H1 (cell line): ENCODE data around the gene KLK6. TPM values are rescaled to one million over a fixed set of nuclear protein-coding genes. Genes with fewer than 3 reads are reported as not detected.
A peak's percentile ranks its signal among the peaks of the same experiment; 100 is the strongest.

Source experiments
- CTCF ChIA-PET: fragments of 300-600 bp; sonication (Branson Sonifier 250); formaldehyde crosslinking; loops from one replicate; lab custom pipeline; 2021; ENCODE audit not compliant: partially characterized antibody; lab: Charles Lee
- POLR2A ChIA-PET: fragments of 300-600 bp; sonication (Branson Sonifier 250); formaldehyde crosslinking; loops from one replicate; lab custom pipeline; 2021; ENCODE audit warnings: inconsistent platforms; ENCODE audit not compliant: partially characterized antibody; lab: Charles Lee
- DNase-seq, 2 experiments: peaks; one replicate each; pipeline versions ENCODE4 v3.0.0 to v3.0.0-alpha.2; 2010 to 2022; ENCODE audit warnings: low spot score in 2 of 2, low read depth in 1 of 2, mixed read lengths in 1 of 2
- FAIRE-seq: peaks from 2 replicates; lab custom pipeline; 2011; peaks lifted over from hg19 to GRCh38; lab: Jason Lieb, UNC
- H2AFZ ChIP-seq: 2 replicates; pipeline ENCODE4 v1.8.1; 2012; ENCODE audit warnings: low read length, inconsistent platforms
- H2AK5ac ChIP-seq: 2 replicates; pipeline ENCODE4 v1.6.1; 2013; ENCODE audit warnings: low read depth, low read length
- H2BK120ac ChIP-seq: replicated peaks from 2 replicates; pipeline ENCODE3; 2013; ENCODE audit warnings: low read depth, low read length, inconsistent platforms
- H2BK12ac ChIP-seq: 2 replicates; pipeline ENCODE4 v1.6.1; 2013; ENCODE audit warnings: low read depth, low read length
- H2BK15ac ChIP-seq: 2 replicates; pipeline ENCODE4 v1.6.1; 2013; ENCODE audit warnings: low read length
- H2BK20ac ChIP-seq: 2 replicates; pipeline ENCODE4 v1.6.1; 2013; ENCODE audit warnings: low read length
- H2BK5ac ChIP-seq: 2 replicates; pipeline ENCODE4 v1.6.1; 2013; ENCODE audit warnings: low read depth, low read length
- H3K14ac ChIP-seq: 2 replicates; pipeline ENCODE4 v1.6.1; 2013; ENCODE audit warnings: inconsistent platforms; ENCODE audit not compliant: insufficient read length
- H3K18ac ChIP-seq: 2 replicates; pipeline ENCODE4 v1.6.1; 2013; ENCODE audit warnings: low read length; ENCODE audit errors: extremely low read depth
- H3K23ac ChIP-seq: 2 replicates; pipeline ENCODE4 v1.6.1; 2013; ENCODE audit warnings: inconsistent platforms; ENCODE audit not compliant: insufficient read length
- H3K23me2 ChIP-seq: 2 replicates; pipeline ENCODE4 v1.6.1; 2013; ENCODE audit warnings: low read depth, low read length
- H3K27ac ChIP-seq: 2 replicates; pipeline ENCODE4 v1.6.1; 2011; ENCODE audit warnings: low read depth, low read length, inconsistent platforms
- H3K27me3 ChIP-seq, 4 experiments: replicated peaks in 1 of 4; 1 replicate in 1 of 4; 2 replicates in 3 of 4; pipeline versions ENCODE4 v1.6.1 to v1.8.1; 2011 to 2013; ENCODE audit warnings: low read length in 3 of 4, mild to moderate bottlenecking in 3 of 4, inconsistent platforms in 2 of 4, mixed read lengths in 2 of 4, moderate library complexity in 1 of 4; ENCODE audit not compliant: control insufficient read depth in 3 of 4, insufficient read depth in 3 of 4; ENCODE audit errors: extremely low read depth in 1 of 4
- H3K36me3 ChIP-seq, 4 experiments: 2 replicates each; pipeline versions ENCODE4 v1.6.1 to v1.8.1; 2011 to 2013; ENCODE audit warnings: mild to moderate bottlenecking in 4 of 4, low read length in 3 of 4, moderate library complexity in 2 of 4, control low read depth in 1 of 4, inconsistent platforms in 1 of 4; ENCODE audit not compliant: insufficient read depth in 4 of 4, control insufficient read depth in 2 of 4
- H3K4ac ChIP-seq: replicated peaks from 2 replicates; pipeline ENCODE3; 2013; ENCODE audit warnings: low read length, low read depth, mixed read lengths, inconsistent platforms; ENCODE audit not compliant: insufficient read length
- H3K4me1 ChIP-seq, 4 experiments: replicated peaks in 1 of 4; 1 replicate in 1 of 4; 2 replicates in 3 of 4; pipeline versions ENCODE4 v1.6.1 to v1.8.1; 2011 to 2013; ENCODE audit warnings: low read length in 3 of 4, inconsistent platforms in 2 of 4, mixed read lengths in 1 of 4; ENCODE audit not compliant: insufficient read depth in 4 of 4, control insufficient read depth in 3 of 4
- H3K4me2 ChIP-seq, 2 experiments: 2 replicates each; pipeline versions ENCODE4 v1.6.1 to v1.8.1; 2011 to 2013; ENCODE audit warnings: low read depth in 2 of 2, low read length in 2 of 2, control low read depth in 1 of 2, inconsistent platforms in 1 of 2, mild to moderate bottlenecking in 1 of 2; ENCODE audit not compliant: insufficient read depth in 1 of 2
- H3K4me3 ChIP-seq, 4 experiments: fragments of 200-600, 300-600 bp in 1 of 4; sonication (generic), shearing (Covaris generic), sonication (Bioruptor Twin) in 1 of 4; 2 replicates each; pipeline versions ENCODE4 v1.5.1 to v1.8.1; 2011 to 2016; ENCODE audit warnings: low read length in 4 of 4, low read depth in 3 of 4, control low read depth in 2 of 4, inconsistent platforms in 2 of 4, mild to moderate bottlenecking in 2 of 4, mixed read lengths in 1 of 4, moderate library complexity in 1 of 4; ENCODE audit not compliant: insufficient read depth in 2 of 4; ENCODE audit errors: extremely low read depth in 1 of 4
- H3K56ac ChIP-seq: replicated peaks from 2 replicates; pipeline ENCODE3; 2013; ENCODE audit warnings: low read depth, mild to moderate bottlenecking, mixed read lengths, low read length, inconsistent platforms; ENCODE audit not compliant: insufficient read length
- H3K79me1 ChIP-seq: 2 replicates; pipeline ENCODE4 v1.6.1; 2013; ENCODE audit warnings: low read depth, low read length, control low read depth
- H3K79me2 ChIP-seq, 2 experiments: 2 replicates each; pipeline versions ENCODE4 v1.6.1 to v1.8.1; 2012 to 2013; ENCODE audit warnings: low read length in 2 of 2, mild to moderate bottlenecking in 2 of 2, inconsistent platforms in 1 of 2; ENCODE audit not compliant: insufficient read depth in 2 of 2, control insufficient read depth in 1 of 2
- H3K9ac ChIP-seq, 4 experiments: replicated peaks in 1 of 4; 1 replicate in 1 of 4; 2 replicates in 3 of 4; pipeline versions ENCODE4 v1.6.1 to v1.8.1; 2011 to 2013; ENCODE audit warnings: low read depth in 3 of 4, low read length in 3 of 4, control low read depth in 2 of 4, mild to moderate bottlenecking in 2 of 4, moderate library complexity in 2 of 4, inconsistent platforms in 1 of 4; ENCODE audit errors: extremely low read depth in 1 of 4
- H3K9me3 ChIP-seq, 2 experiments: 2 replicates each; pipeline versions ENCODE4 v1.6.1 to v1.8.1; 2012 to 2013; ENCODE audit warnings: mild to moderate bottlenecking in 2 of 2, moderate library complexity in 2 of 2, control low read depth in 1 of 2, inconsistent platforms in 1 of 2, low read depth in 1 of 2, low read length in 1 of 2, mixed read lengths in 1 of 2; ENCODE audit not compliant: insufficient read depth in 2 of 2
- H4K20me1 ChIP-seq, 2 experiments: replicated peaks in 1 of 2; 2 replicates each; pipeline versions ENCODE3 to v1.8.1; 2011 to 2013; ENCODE audit warnings: inconsistent platforms in 2 of 2, low read length in 2 of 2, mild to moderate bottlenecking in 1 of 2; ENCODE audit not compliant: insufficient read depth in 2 of 2, control insufficient read depth in 1 of 2
- H4K5ac ChIP-seq: 2 replicates; pipeline ENCODE4 v1.6.1; 2013; ENCODE audit warnings: low read length, low read depth, mixed read lengths, inconsistent platforms; ENCODE audit not compliant: insufficient read length
- H4K8ac ChIP-seq: 2 replicates; pipeline ENCODE4 v1.8.0; 2013; ENCODE audit warnings: mild to moderate bottlenecking, moderate library complexity, low read length, inconsistent platforms; ENCODE audit not compliant: insufficient read depth; ENCODE audit errors: extremely low read depth
- H4K91ac ChIP-seq: replicated peaks from 2 replicates; pipeline ENCODE3; 2013; ENCODE audit warnings: low read length, mixed read lengths, inconsistent platforms; ENCODE audit not compliant: insufficient read length
- ATF3 ChIP-seq: IDR thresholded peaks from 2 replicates; pipeline ENCODE4 v1.6.1; 2011; ENCODE audit warnings: low read depth, mild to moderate bottlenecking, low read length; ENCODE audit not compliant: insufficient read depth
- CBX8 ChIP-seq: fragments of 300-800, 300-1000 bp; sonication (generic); IDR thresholded peaks from 2 replicates; pipeline ENCODE4 v1.7.1; 2016; ENCODE audit warnings: low read depth, low read length, borderline replicate concordance
- EP300 ChIP-seq, 2 experiments: IDR thresholded peaks; 1 replicate in 1 of 2; 2 replicates in 1 of 2; pipeline ENCODE4 v1.6.1; 2011 to 2012; ENCODE audit warnings: low read depth in 2 of 2, low read length in 2 of 2, mild to moderate bottlenecking in 2 of 2, borderline replicate concordance in 1 of 2, inconsistent platforms in 1 of 2, moderate library complexity in 1 of 2
- GABPA ChIP-seq: IDR thresholded peaks from 2 replicates; pipeline ENCODE4 v1.6.1; 2011; ENCODE audit warnings: mild to moderate bottlenecking, low read length, moderate library complexity, borderline replicate concordance; ENCODE audit not compliant: insufficient read depth
- MAX ChIP-seq: IDR thresholded peaks from 2 replicates; pipeline ENCODE4 v1.6.1; 2012; ENCODE audit warnings: inconsistent platforms
- YY1 ChIP-seq: IDR thresholded peaks from 2 replicates; pipeline ENCODE4 v1.6.1; 2011; ENCODE audit warnings: low read depth, mild to moderate bottlenecking, low read length
- WGBS, 2 experiments: shearing (Covaris generic) in 1 of 2; methylation state at CpG; one replicate each; pipeline versions ENCODE4 v1.1.6 to v1.1.7; 2013 to 2015; ENCODE audit warnings: low lambda C conversion rate in 2 of 2, mixed read lengths in 2 of 2, inconsistent platforms in 1 of 2, low coverage in 1 of 2, missing lambda C conversion rate in 1 of 2; ENCODE audit not compliant: insufficient replicate concordance in 2 of 2, insufficient coverage in 1 of 2, insufficient read length in 1 of 2; ENCODE audit errors: extremely low coverage in 1 of 2, missing lambda C conversion rate in 1 of 2; 5-methylcytosine and 5-hydroxymethylcytosine counted together
- polyA plus RNA-seq, 7 experiments: library from polyadenylated mRNA; depleted of rRNA in 3 of 7; stranded (reverse) in 5 of 7; unstranded in 2 of 7; fragments of >200 nt in 5 of 7; fragments of 200-250 nt in 2 of 7; gene quantifications; 1 replicate in 5 of 7; 2 replicates in 1 of 7; 4 replicates in 1 of 7; pipeline versions ENCODE4 v1.2.1 to v1.2.3, GENCODE V29; 2011 to 2013; ENCODE audit warnings: missing spikeins in 2 of 7, mixed read lengths in 2 of 7
- total RNA-seq: library from RNA; stranded (reverse); fragmentation: NEBNext Ultra II Directional; extraction: Animal tissue kit (Norgen Biotek cat#: 25700); gene quantifications from 2 replicates; pipeline ENCODE4 v1.2.1, GENCODE V29; 2021
- TF ChIP-seq, protein P1 (sequence below), 3 experiments: IDR thresholded peaks; 1 replicate in 2 of 3; 2 replicates in 1 of 3; pipeline versions ENCODE4 v1.5.1 to v1.6.1; 2011; ENCODE audit warnings: low read length in 3 of 3, mild to moderate bottlenecking in 3 of 3, inconsistent platforms in 2 of 3, low read depth in 1 of 3, moderate library complexity in 1 of 3; ENCODE audit not compliant: insufficient read depth in 1 of 3; ENCODE audit errors: control extremely low read depth in 1 of 3

Gene KLK6
- total and polyA plus RNA-seq, 2 of the 8 experiments (the other 6 are each of a cell fraction or from before 2014, with no cell fraction given), result 0.69 to 3.2 TPM

DNA sequence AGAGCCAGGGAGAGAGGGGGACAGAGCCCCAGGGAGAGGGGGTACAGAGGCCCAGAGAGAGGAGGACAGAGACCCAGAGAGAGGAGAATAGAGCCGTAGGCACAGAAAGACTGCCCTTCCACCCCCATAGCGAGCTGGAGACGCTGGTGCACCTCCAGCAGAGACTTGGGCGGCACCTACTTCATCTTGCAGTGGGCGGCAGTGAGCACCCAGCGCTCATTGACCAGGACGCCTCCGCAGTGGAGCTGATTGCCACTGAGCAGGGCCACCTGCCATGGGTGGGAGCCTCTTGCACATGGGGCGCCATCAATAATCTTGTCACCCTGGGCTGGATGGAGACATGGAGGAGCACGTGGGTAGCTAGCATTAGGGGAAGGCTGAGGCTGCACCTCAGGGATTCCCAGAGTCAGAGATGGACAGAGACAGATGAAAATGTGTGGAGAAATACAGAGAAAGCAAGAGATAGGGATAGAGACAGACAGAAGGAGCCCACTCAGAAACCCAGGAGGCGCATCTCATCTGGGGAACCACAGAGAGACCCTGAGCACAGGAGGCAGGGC is 12.3 kb upstream of the KLK6 start:
- POLR2A ChIA-PET, result interaction anchor here (1.0 kb wide), 1 partner anchor 9 kb away, joined by 3 read pairs; no protein-coding TSS in a partner anchor
- H3K27me3 ChIP-seq, result peaks cover 0 to 6% (median 1%) of the 10 kb centered on the region in 4 experiments; a peak in 2 of 7 replicates

More for the DNA sequence above, 12.3 kb upstream of the KLK6 start:
- Histone ChIP-seq H2BK20ac (no peak overlapping the region), H4K91ac (no peak overlapping the region), H2BK5ac (no peak overlapping the region), H3K79me2 (no peaks in the 10 kb centered on the region), H3K4me3 (no peak overlapping the region), H2BK120ac (no peak overlapping the region), H2BK12ac (peak overlapping the region; percentile 27; the same call in 1 of the 2 replicates), H3K27ac (no peak overlapping the region), H4K20me1 (no peaks in the 10 kb centered on the region), H3K36me3 (peaks cover 0 to 3% (median 0%) of the 10 kb centered on the region in 4 experiments; a peak in 2 of 8 replicates), H3K14ac (no peak overlapping the region), H3K23me2 (peaks cover 2% of the 10 kb centered on the region; the same call in 1 of the 2 replicates), H3K56ac (no peak overlapping the region), H3K9me3 (no peaks in the 10 kb centered on the region), H3K4me2 (no peak overlapping the region), H2AK5ac (no peak overlapping the region), H3K4me1 (peaks cover 0 to 23% (median 12%) of the 10 kb centered on the region in 4 experiments; a peak in 5 of 7 replicates), H4K8ac (no peak overlapping the region), H2BK15ac (no peak overlapping the region), H4K5ac (no peak overlapping the region), H3K79me1 (no peaks in the 10 kb centered on the region), H3K23ac (no peak overlapping the region), H3K9ac (no peak overlapping the region), H3K18ac (no peak overlapping the region; the same call in 1 of the 2 replicates), H2AFZ (no peak overlapping the region), H3K4ac (no peak overlapping the region)
- CTCF ChIA-PET, result interaction anchor here (1.1 to 1.2 kb wide), 3 partner anchors 35 to 60 kb away, joined by 3 to 5 read pairs (median 3); no protein-coding TSS in a partner anchor
- WGBS, 2 experiments, result 76% methylated on average over 10 of the region's 11 CpGs; no CpG with 5 or more reads in 1 of the 2 experiments
- FAIRE-seq, result no peak
- TF ChIP-seq CBX8, result no peak
- TF ChIP-seq, protein P1, sequence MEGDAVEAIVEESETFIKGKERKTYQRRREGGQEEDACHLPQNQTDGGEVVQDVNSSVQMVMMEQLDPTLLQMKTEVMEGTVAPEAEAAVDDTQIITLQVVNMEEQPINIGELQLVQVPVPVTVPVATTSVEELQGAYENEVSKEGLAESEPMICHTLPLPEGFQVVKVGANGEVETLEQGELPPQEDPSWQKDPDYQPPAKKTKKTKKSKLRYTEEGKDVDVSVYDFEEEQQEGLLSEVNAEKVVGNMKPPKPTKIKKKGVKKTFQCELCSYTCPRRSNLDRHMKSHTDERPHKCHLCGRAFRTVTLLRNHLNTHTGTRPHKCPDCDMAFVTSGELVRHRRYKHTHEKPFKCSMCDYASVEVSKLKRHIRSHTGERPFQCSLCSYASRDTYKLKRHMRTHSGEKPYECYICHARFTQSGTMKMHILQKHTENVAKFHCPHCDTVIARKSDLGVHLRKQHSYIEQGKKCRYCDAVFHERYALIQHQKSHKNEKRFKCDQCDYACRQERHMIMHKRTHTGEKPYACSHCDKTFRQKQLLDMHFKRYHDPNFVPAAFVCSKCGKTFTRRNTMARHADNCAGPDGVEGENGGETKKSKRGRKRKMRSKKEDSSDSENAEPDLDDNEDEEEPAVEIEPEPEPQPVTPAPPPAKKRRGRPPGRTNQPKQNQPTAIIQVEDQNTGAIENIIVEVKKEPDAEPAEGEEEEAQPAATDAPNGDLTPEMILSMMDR (IDR thresholded peaks at IDR 0.05; ENCODE audit: control extremely low read depth in 1 of 3, insufficient read depth in 1 of 3, low read depth in 1 of 3, low read length in 3 of 3), result no peak
- no peak for TF ChIP-seq GABPA
- TF ChIP-seq YY1, result no peak
- TF ChIP-seq MAX, result no peak
- TF ChIP-seq ATF3, result no peak
- no peak for TF ChIP-seq EP300 (IDR thresholded peaks at IDR 0.05; ENCODE audit: borderline replicate concordance in 1 of 2, low read depth in 2 of 2, low read length in 2 of 2)
- DNase-seq, result no peak
